Muscle of leg (tissue), 11 donors: ENCODE measurements around the gene MS4A10. TPM values are rescaled to one million over a fixed set of nuclear protein-coding genes. Genes with fewer than 3 reads are reported as not detected.
A peak's percentile ranks its signal among the peaks of the same experiment; 100 is the strongest.
"Not testable (repeated sequence)": the region's sequence is repeated elsewhere in the genome, so short reads cannot be mapped to it uniquely, and the experiment has no call there.

Experiments
- DNase-seq: peaks from one replicate; pipeline ENCODE4 v3.0.0; 2013
- H3K27ac ChIP-seq: one replicate; pipeline ENCODE4 v1.5.1; 2013; ENCODE audit warnings: mild to moderate bottlenecking, low read length, control low read depth
- H3K27me3 ChIP-seq: one replicate; pipeline ENCODE4 v1.6.1; 2013; ENCODE audit warnings: low read length; ENCODE audit not compliant: control insufficient read depth, insufficient read depth
- H3K36me3 ChIP-seq: one replicate; pipeline ENCODE4 v1.6.1; 2013; ENCODE audit warnings: low read length; ENCODE audit not compliant: control insufficient read depth, insufficient read depth
- H3K4me1 ChIP-seq: one replicate; pipeline ENCODE4 v1.6.1; 2013; ENCODE audit warnings: low read length; ENCODE audit not compliant: control insufficient read depth, insufficient read depth
- H3K4me3 ChIP-seq: one replicate; pipeline ENCODE4 v1.5.1; 2013; ENCODE audit warnings: low read length, control low read depth
- H3K9me3 ChIP-seq: replicated peaks from 2 replicates; pipeline ENCODE4 v1.6.1; 2013; ENCODE audit warnings: low read depth, low read length; ENCODE audit not compliant: control insufficient read depth
- whole genome bisulfite sequencing: methylation state at CpG from one replicate; pipeline ENCODE4 v1.1.5; 2013; ENCODE audit warnings: missing lambda C conversion rate; ENCODE audit not compliant: insufficient coverage; 5-methylcytosine and 5-hydroxymethylcytosine counted together
- polyA plus RNA-seq, 8 donors: library from polyadenylated mRNA; unstranded; fragments of 120-200 nt; gene quantifications; one replicate each; pipeline versions ENCODE4 v1.2.1 to v1.2.3, GENCODE V29; 2013; ENCODE audit warnings: inconsistent platforms in 1 of 8, low replicate concordance in 1 of 8; ENCODE audit not compliant: insufficient read length in 8 of 8, insufficient read depth in 1 of 8
- total RNA-seq: library from RNA; stranded (reverse); fragments of 120-200 nt; gene quantifications from one replicate; pipeline ENCODE4 v1.2.4, GENCODE V29; 2013

Gene MS4A10
- total and polyA plus RNA-seq, 9 donors: 0.09 to 0.11 TPM; not detected in 7

DNA sequence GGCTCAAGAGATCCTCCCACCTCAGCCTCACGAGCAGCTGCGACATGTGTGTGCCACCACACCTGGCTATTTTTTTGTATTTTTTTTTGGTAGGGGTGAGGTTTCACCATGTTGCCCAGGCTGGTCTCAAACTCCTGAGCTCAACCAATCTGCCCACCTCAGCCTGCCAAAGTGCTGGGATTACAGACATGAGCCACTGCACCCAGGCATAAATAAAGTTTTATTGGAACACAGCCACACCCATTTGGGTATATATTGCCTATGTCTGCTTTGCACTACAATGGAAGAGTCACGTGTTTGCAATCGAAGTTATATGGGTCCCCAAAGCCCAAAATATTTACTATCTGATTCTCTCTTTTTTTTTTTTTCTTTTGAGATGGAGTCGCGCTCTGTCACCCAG is 30.2 kb upstream of the MS4A10 start:
- no peak overlapping the region for H3K4me3 ChIP-seq
- H3K36me3 ChIP-seq: no peaks in the 10 kb centered on the region
- WGBS: 67% methylated on average over 2 of the region's 6 CpGs
- H3K27ac ChIP-seq: no peak overlapping the region
- H3K4me1 ChIP-seq: no peaks in the 10 kb centered on the region
- H3K9me3 ChIP-seq: no peaks in the 10 kb centered on the region
- no peak for DNase-seq
- H3K27me3 ChIP-seq: peaks cover 6% of the 10 kb centered on the region

DNA sequence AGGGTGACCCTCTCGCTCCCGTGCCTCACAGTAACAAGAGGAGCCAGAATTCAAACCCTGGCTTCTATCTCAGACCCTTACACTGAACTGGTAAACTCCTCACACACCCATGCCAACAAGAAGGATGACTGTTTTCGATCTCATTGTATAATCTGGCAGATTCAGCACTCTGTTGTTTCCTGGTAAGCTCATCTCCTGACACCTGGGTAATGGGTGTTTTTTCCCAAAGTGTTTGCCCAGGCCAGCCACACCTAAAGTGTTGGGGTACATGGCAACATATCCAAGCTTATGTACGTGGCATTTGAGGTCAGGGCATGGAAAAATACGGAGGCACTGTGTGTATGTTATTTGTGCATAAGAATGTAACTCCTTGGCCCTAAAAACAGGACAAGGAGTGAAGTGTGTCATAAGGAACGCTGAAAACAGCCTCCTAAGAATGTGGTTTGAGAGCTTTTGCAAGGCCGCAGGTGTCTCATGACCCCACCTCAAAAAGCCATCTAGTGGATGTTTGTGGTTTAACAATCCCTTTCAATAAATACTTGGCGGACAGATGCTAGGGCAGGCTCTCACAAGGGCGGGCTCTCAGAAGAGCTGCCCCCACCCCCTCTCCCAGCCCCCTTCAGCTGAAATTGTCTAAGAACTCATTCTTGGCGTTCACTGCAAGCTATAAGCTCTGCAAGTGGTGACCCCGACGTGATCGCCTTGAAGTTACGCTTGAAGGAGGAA is 28.7 kb upstream of the MS4A10 start, which contains the start of gene MS4A15:
TSS of gene MS4A15 (plus strand) at position 561 of the 726 bp plus-strand sequence. CDS start 6,867 bp downstream, outside the sequence.
- H3K4me3 ChIP-seq: no peak within 1 kb of the TSS
- DNase-seq: no peak
- WGBS: 86% methylated on average over 7 of the region's 14 CpGs
- H3K27ac ChIP-seq: no peak within 1 kb of the TSS
- H3K9me3 ChIP-seq: no peaks in the 10 kb centered on the region
- no peaks in the 10 kb centered on the region for H3K36me3 ChIP-seq
- peaks cover 6% of the 10 kb centered on the region for H3K27me3 ChIP-seq
- no peaks in the 10 kb centered on the region for H3K4me1 ChIP-seq

DNA sequence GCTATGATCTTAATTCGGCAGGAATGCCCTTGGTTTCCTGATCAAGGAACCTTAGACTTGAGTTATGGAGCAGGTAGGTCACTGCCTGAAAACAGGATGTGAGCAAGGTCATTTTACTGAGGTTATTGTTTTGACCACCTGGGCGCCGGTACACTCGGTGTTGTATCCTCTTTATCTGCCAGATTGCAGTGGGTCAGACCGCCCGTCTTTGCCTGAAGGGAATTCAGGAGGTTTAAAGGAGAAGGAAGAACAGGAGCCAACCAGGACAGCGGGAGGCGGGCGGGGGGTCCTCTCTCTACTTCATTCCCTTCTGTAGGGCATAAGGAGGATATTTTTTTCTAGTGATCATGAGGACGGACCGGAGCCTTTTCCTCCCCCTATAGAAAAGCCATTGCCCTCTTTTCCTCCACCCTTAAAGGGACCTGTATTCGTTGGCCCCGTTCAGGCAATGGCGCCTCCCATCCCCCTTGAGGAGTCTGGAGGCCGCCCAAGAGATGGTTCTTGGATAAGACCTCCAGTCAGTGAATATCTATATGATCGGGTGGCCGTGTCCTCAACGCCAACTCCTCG is 27.8 kb upstream of the MS4A10 start:
- H3K4me1 ChIP-seq: peaks cover 2% of the 10 kb centered on the region
- WGBS: 88% methylated on average over 14 of the region's 19 CpGs
- no peak overlapping the region for H3K27ac ChIP-seq
- no peaks in the 10 kb centered on the region for H3K36me3 ChIP-seq
- no peak overlapping the region for H3K4me3 ChIP-seq
- DNase-seq: no peak
- no peaks in the 10 kb centered on the region for H3K9me3 ChIP-seq
- peaks cover 2% of the 10 kb centered on the region for H3K27me3 ChIP-seq

- not testable (repeated sequence) for H3K36me3 ChIP-seq, H3K27me3 ChIP-seq
Measured at GRCh38 chr11:60758671-60759070, 26.5 kb upstream of the MS4A10 start.

DNA sequence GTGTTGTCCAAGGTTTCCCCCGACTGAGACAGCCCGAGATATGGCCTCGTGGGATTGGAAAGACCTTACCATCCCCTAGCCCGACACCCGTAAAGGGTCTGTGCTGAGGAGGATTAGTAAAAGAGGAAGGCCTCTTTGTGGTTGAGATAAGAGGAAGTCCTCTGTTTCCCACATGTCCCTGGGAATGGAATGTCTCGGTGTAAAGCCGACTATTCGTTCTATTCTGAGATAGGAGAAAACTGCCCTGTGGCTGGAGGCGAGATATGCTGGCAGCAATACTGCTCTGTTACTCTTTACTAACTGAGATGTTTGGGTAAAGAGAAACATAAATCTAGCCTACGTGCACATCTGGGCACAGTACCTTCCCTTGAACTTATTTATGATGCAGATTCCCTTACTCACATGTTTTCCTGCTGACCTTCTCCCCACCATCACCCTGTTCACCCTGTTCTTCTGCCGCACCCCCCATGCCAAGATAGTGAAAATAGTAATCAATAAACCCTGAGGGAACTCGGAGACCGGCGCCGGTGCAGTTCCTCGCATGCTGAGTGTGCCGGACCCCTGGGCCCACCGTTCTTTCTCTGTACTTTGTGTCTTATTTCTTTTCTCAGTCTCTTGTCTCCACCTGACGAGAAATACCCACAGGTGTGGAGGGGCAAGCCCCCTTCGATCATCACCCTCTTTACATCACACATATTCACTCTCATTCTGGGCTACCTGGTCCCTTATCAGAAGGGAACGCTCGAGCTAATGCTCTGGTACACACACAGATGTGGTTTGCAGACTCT is 25.5 kb upstream of the MS4A10 start:
- H3K27me3 ChIP-seq: not testable (repeated sequence)

More at GRCh38 chr11:60758671-60759070, 26.5 kb upstream of the MS4A10 start:
- H3K4me3 ChIP-seq, H3K4me1 ChIP-seq, H3K27ac ChIP-seq, DNase-seq, H3K9me3 ChIP-seq: not testable (repeated sequence)
- no CpG with 5 or more reads among the region's 4 CpGs for WGBS

DNA sequence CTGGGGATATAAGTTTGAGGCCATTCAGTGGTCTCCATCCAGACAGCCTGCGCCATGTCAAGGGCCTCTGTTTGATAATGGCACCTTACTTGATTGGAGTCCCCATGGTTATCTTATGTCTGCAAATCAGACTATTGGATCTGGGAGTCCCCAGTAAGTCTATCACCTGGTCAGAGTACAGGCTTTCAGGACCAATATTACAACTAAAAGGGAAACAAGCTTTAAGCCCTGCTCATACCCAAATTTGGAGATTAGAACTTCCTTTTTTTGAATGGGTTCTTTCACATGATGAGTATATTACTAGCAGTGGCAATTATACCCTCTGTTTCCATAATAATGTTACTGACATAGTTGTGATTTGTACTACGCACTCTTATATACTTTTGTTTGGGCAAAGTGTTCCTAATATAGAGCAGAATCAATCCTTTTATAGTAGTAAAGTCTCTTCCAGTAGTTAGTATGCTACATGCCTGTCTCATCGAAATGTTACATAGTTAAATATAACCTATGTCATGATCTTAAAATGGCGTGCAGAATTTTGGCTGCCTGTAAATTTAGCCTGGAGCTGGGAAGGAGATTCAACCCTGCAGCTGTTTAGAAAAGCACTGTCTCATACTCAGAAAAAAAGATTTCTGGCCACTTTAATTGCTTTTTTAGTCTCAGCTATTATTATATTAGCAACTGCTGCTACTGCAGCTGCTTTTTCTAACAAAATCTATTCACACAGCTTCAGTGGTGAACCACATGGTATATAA is 23.5 kb upstream of the MS4A10 start:
- peaks cover 2% of the 10 kb centered on the region for H3K27me3 ChIP-seq
- no peaks in the 10 kb centered on the region for H3K9me3 ChIP-seq
- H3K4me1 ChIP-seq: peaks cover 2% of the 10 kb centered on the region
- DNase-seq: peak; percentile 83
- no peaks in the 10 kb centered on the region for H3K36me3 ChIP-seq
- WGBS: 100% methylated on average over 1 of the region's 4 CpGs
- no peak overlapping the region for H3K4me3 ChIP-seq
- peak overlapping the region; percentile 43 for H3K27ac ChIP-seq

More for the DNA sequence above, 25.5 kb upstream of the MS4A10 start:
- whole genome bisulfite sequencing: 80% methylated on average over 15 of the region's 22 CpGs
- not testable (repeated sequence) for H3K27ac ChIP-seq, H3K4me3 ChIP-seq, H3K4me1 ChIP-seq, H3K9me3 ChIP-seq, H3K36me3 ChIP-seq
- DNase-seq: peak; percentile 35

GRCh38 chr11:60762851-60763691 is 22.1 kb upstream of the MS4A10 start:
- WGBS: 37% methylated on average over 3 of the region's 11 CpGs
- Histone ChIP-seq H3K27ac (no peak overlapping the region), H3K27me3 (peaks cover 2% of the 10 kb centered on the region), H3K4me3 (no peak overlapping the region), H3K36me3 (no peaks in the 10 kb centered on the region), H3K4me1 (peaks cover 4% of the 10 kb centered on the region), H3K9me3 (no peaks in the 10 kb centered on the region)
- DNase-seq: peak; percentile 89

DNA sequence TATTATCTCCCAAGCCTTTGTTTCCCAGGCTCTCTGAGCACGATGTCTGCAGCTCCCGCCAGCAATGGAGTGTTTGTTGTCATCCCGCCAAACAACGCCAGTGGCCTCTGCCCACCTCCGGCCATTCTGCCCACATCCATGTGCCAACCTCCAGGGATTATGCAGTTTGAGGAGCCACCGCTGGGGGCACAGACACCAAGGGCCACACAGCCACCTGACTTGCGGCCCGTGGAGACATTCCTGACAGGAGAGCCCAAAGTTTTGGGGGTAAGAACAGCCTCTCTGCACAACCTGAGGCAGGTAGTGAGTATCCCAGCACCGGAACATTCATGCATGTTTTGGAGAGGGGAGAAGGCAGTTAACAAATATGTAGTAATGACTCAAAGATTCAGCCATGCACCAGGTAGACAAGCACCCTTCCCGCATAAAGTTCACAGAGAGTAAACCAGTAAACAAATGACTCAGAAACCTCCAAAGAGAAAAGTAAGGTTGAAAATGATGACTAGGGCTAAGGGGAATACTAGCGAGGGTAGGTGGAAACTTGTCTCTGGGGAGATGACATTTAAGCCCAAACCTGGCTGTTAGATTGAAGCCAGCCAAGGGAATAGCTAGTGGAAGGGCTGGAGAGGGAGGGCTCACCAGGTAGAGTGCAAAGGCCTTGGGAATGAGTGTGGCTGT is 21.3 kb upstream of the MS4A10 start:
- no peaks in the 10 kb centered on the region for H3K9me3 ChIP-seq
- no peak overlapping the region for H3K27ac ChIP-seq
- H3K4me1 ChIP-seq: peaks cover 4% of the 10 kb centered on the region
- H3K4me3 ChIP-seq: no peak overlapping the region
- DNase-seq: no peak
- H3K36me3 ChIP-seq: no peaks in the 10 kb centered on the region
- H3K27me3 ChIP-seq: peaks cover 2% of the 10 kb centered on the region
- WGBS: 89% methylated on average over 8 of the region's 11 CpGs

DNA sequence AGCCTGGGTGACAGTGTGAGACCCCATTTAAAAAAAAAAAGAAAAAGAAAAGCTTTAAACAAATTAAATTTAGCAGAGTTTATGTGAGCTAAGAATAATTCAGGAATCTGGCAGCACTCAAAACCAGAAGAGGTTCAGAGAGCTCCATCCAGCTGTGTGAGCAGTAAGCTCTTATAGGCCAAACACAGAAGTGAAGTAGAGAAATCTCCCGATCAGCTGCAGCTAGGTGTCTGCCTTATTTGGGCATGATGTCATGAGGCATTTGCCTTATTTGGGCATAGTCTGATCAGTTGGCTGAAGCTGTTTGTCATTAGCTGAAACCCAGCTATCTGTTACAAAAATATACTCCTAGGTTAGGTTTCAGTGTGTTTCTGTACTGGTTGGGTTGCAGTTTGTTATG is 20.3 kb upstream of the MS4A10 start:
- WGBS: no CpG with 5 or more reads among the region's 1 CpG
- Histone ChIP-seq H3K4me3 (no peak overlapping the region), H3K27ac (no peak overlapping the region), H3K4me1 (peaks cover 4% of the 10 kb centered on the region), H3K27me3 (peaks cover 2% of the 10 kb centered on the region), H3K9me3 (no peaks in the 10 kb centered on the region), H3K36me3 (no peaks in the 10 kb centered on the region)
- no peak for DNase-seq
